Measurements from ENCODE around the gene CPLANE2.

The CPLANE2 gene

GRCh38 chr1:16187748-16188401, 49.1 kb downstream of the CPLANE2 start:
- no peak for DNase-seq

GRCh38 chr1:16186655-16187235, 50.2 kb downstream of the CPLANE2 start:
- DNase-seq, result no peak

- no peak for DNase-seq
Measured at GRCh38 chr1:16184557-16185303, 52.3 kb downstream of the CPLANE2 start.

GRCh38 chr1:16183765-16184556, 53.0 kb downstream of the CPLANE2 start:
- DNase-seq, result no peak

GRCh38 chr1:16183179-16183578, 53.8 kb downstream of the CPLANE2 start:
- no peak for DNase-seq

- DNase-seq, result no peak
Measured at GRCh38 chr1:16181887-16182719, 54.9 kb downstream of the CPLANE2 start.
